Activated CD4-positive, alpha-beta memory T cell treated with anti-CD3 and anti-CD28 coated beads for 36 hours (primary cell): ENCODE measurements around the gene GLUL. TPM values are rescaled to one million over a fixed set of nuclear protein-coding genes. Genes with fewer than 3 reads are reported as not detected.

ENCODE experiments used
- CTCF ChIA-PET: fragments of 350-600 bp; sonication (Branson Sonifier 250); formaldehyde crosslinking; loops from one replicate; lab custom pipeline; 2021; ENCODE audit warnings: antibody characterized with exemption, inconsistent platforms; lab: Charles Lee
- POLR2A ChIA-PET: fragments of 350-600 bp; sonication (Branson Sonifier 250); formaldehyde crosslinking; loops from one replicate; lab custom pipeline; 2021; ENCODE audit warnings: antibody characterized with exemption; lab: Charles Lee
- DNase-seq: peaks from one replicate; pipeline ENCODE4 v3.0.0-alpha.2; 2020
- H3K27ac Mint-ChIP-seq: one replicate; pipeline ENCODE4 v1.8.0; 2021; ENCODE audit warnings: mixed read lengths
- H3K27me3 Mint-ChIP-seq: one replicate; pipeline ENCODE4 v1.8.0; 2021; ENCODE audit warnings: mixed read lengths
- H3K36me3 Mint-ChIP-seq: one replicate; pipeline ENCODE4 v1.8.0; 2021; ENCODE audit warnings: mixed read lengths
- H3K4me1 Mint-ChIP-seq: one replicate; pipeline ENCODE4 v1.8.0; 2021; ENCODE audit warnings: low read depth, mixed read lengths
- H3K4me3 Mint-ChIP-seq: one replicate; pipeline ENCODE4 v1.8.0; 2021; ENCODE audit warnings: mild to moderate bottlenecking, mixed read lengths
- H3K9me3 Mint-ChIP-seq: one replicate; pipeline ENCODE4 v1.8.0; 2021; ENCODE audit warnings: mixed read lengths
- intact Hi-C: fragments of 100-400 bp; cut with micrococcal nuclease; formaldehyde crosslinking; loops from one replicate; pipeline ENCODE4 v1.15.1; 2023
- total RNA-seq, 2 experiments: library from RNA; stranded (reverse); gene quantifications; one replicate each; pipeline ENCODE4 v1.2.3, GENCODE V29; 2021

The GLUL gene
- total RNA-seq, 2 experiments from 2014 or later, result 61.3 to 63.9 TPM

- Mint-ChIP-seq H3K27ac (no peak overlapping the region), H3K4me3 (no peak overlapping the region), H3K9me3 (no peaks in the 10 kb centered on the region), H3K4me1 (no peaks in the 10 kb centered on the region), H3K27me3 (no peaks in the 10 kb centered on the region), H3K36me3 (no peaks in the 10 kb centered on the region)
- intact Hi-C loops, result no loop called here
- ChIA-PET POLR2A (no interaction called here), CTCF (interaction anchor here (0.6 to 1.6 kb wide), 2 partner anchors 15 to 214 kb away, joined by 4 to 6 read pairs; no protein-coding TSS in a partner anchor)
- DNase-seq, result no peak
These were observed 34.4 kb downstream of the GLUL start for GRCh38 chr1:182357171-182357570.

DNA sequence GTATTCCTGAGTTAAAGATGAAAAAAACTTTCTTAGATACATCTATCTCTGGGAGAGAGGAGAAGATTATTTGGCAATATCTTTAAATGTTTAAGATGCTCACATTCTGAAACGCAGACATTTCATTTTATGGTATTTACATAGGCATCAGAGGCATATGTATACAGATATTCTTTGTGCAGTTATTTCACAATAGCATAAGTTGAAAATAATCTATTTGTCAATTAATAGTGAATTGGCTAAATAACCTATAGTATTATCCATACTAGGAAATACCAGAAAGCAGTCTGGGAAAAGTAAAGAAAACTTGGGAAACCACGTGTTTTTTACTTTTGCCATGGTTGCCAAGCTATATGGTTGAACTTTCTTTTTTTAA is 35.9 kb downstream of the GLUL start:
- no peak overlapping the region for H3K4me3 Mint-ChIP-seq
- H3K27me3 Mint-ChIP-seq, result peaks cover 3% of the 10 kb centered on the region
- ChIA-PET POLR2A (no interaction called here), CTCF (interaction anchor here (1.6 kb wide), 1 partner anchor 212 kb away, joined by 6 read pairs; no protein-coding TSS in a partner anchor)
- intact Hi-C loops, result no loop called here
- no peaks in the 10 kb centered on the region for H3K36me3 Mint-ChIP-seq
- DNase-seq, result no peak
- H3K27ac Mint-ChIP-seq, result no peak overlapping the region
- no peaks in the 10 kb centered on the region for H3K4me1 Mint-ChIP-seq
- H3K9me3 Mint-ChIP-seq, result no peaks in the 10 kb centered on the region

DNA sequence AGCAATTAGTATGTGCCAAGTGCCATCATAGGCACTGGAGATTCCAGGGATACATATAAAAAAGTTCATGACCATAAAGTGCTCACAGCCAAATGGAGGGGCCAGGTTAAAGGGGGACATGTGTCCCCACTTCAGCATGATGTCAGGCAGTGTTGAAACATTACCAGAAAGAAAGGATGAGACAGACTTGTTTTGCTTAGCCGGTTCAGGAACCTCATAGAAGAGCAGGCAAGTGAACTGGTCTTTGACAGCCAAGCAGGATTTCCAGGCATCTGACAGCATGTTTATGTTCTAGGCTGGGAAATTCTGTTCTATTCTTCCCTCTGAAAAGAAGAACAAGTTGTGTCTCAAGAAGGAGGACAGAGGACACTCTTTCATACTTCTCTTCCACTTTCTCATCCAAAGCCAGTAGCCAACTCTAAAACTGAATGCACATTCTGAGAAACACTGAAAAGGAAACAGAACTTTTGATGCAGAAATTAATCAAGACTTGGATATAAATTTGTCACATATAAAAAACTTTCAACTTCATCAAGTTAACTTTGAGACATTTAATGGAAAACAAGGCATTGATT is 39.7 kb downstream of the GLUL start:
- Mint-ChIP-seq H3K27me3 (peaks cover 3% of the 10 kb centered on the region), H3K4me1 (no peaks in the 10 kb centered on the region), H3K36me3 (no peaks in the 10 kb centered on the region), H3K27ac (no peak overlapping the region), H3K9me3 (no peaks in the 10 kb centered on the region), H3K4me3 (no peak overlapping the region)
- ChIA-PET CTCF (no interaction called here), POLR2A (no interaction called here)
- intact Hi-C loops, result no loop called here
- no peak for DNase-seq

- CTCF ChIA-PET, result interaction anchor here (1.4 kb wide), 1 partner anchor 46 kb away, joined by 3 read pairs; no protein-coding TSS in a partner anchor
- no peak for DNase-seq
- H3K36me3 Mint-ChIP-seq, result no peaks in the 10 kb centered on the region
- POLR2A ChIA-PET, result no interaction called here
- intact Hi-C loops, result no loop called here
- no peak overlapping the region for H3K27ac Mint-ChIP-seq
- H3K4me3 Mint-ChIP-seq, result no peak overlapping the region
- H3K27me3 Mint-ChIP-seq, result peaks cover 3% of the 10 kb centered on the region
- no peaks in the 10 kb centered on the region for H3K9me3 Mint-ChIP-seq
- no peaks in the 10 kb centered on the region for H3K4me1 Mint-ChIP-seq
These were observed 40.8 kb downstream of the GLUL start for GRCh38 chr1:182350839-182351238.

DNA sequence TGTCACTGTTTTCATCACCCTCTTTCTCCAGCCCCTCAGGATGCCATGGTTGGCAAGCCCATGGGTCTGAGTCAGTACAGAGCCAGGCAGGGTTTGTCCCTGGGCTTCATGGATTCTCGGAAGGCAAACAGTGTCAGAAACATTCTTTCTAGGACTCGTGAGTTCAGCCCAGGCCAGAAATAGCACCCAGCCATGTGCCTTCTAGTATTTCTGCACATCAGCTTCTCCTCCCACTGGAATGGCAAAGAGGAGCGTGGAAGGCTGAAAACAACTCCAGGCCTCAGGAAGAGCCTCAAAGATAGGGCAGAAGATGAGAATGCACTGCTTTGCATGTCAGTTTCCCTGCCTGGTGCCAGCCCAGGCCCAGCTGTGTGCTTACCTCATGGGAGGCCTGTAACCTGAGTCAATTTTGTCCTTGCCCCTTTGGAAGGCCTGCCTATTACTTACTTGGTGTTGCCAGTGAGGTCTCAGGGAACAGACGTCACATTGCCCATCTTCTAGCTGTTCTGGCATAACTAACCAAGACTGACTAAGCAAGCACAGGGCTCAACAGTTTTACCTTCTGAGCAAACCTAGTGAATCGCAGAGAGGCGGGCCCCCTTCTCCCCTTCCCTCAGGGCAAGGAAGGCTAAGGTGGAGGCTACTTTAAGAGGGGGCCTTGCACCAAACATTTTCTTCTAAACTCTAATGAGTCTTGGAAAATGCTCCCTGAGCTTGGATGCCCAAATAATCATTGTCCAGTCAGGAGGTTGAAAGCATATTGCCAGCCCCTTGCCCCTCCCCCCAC is 42.4 kb downstream of the GLUL start:
- POLR2A ChIA-PET, result no interaction called here

DNA sequence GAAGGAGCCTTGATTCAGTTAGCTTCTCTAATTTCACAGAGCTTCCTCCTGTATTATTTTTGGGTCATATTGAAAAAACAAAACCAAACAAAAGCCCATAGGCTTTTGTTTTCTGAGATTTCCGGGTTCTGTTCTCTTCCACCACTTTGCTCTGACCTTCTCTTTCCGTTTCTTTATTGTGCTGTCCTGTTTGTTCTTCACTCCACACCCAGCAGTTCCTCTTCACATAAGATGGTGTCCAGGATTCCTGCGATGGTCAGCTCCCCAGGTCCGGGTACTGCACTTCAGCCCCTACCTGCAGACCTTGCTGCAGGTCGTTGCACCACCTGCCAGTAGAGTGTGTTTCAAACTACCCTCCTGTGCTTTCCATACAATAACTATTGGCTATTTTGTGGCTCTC is 44.6 kb downstream of the GLUL start:
- Mint-ChIP-seq H3K9me3 (no peaks in the 10 kb centered on the region), H3K27ac (no peak overlapping the region), H3K36me3 (no peaks in the 10 kb centered on the region), H3K4me1 (no peaks in the 10 kb centered on the region), H3K27me3 (peaks cover 3% of the 10 kb centered on the region), H3K4me3 (no peak overlapping the region)
- ChIA-PET POLR2A (no interaction called here), CTCF (no interaction called here)
- DNase-seq, result no peak
- intact Hi-C loops, result no loop called here

More for the DNA sequence above, 42.4 kb downstream of the GLUL start:
- H3K27me3 Mint-ChIP-seq, result peaks cover 3% of the 10 kb centered on the region
- H3K36me3 Mint-ChIP-seq, result no peaks in the 10 kb centered on the region
- no peak overlapping the region for H3K27ac Mint-ChIP-seq
- no peaks in the 10 kb centered on the region for H3K4me1 Mint-ChIP-seq
- no peaks in the 10 kb centered on the region for H3K9me3 Mint-ChIP-seq
- CTCF ChIA-PET, result no interaction called here
- intact Hi-C loops, result no loop called here
- DNase-seq, result no peak
- H3K4me3 Mint-ChIP-seq, result no peak overlapping the region

DNA sequence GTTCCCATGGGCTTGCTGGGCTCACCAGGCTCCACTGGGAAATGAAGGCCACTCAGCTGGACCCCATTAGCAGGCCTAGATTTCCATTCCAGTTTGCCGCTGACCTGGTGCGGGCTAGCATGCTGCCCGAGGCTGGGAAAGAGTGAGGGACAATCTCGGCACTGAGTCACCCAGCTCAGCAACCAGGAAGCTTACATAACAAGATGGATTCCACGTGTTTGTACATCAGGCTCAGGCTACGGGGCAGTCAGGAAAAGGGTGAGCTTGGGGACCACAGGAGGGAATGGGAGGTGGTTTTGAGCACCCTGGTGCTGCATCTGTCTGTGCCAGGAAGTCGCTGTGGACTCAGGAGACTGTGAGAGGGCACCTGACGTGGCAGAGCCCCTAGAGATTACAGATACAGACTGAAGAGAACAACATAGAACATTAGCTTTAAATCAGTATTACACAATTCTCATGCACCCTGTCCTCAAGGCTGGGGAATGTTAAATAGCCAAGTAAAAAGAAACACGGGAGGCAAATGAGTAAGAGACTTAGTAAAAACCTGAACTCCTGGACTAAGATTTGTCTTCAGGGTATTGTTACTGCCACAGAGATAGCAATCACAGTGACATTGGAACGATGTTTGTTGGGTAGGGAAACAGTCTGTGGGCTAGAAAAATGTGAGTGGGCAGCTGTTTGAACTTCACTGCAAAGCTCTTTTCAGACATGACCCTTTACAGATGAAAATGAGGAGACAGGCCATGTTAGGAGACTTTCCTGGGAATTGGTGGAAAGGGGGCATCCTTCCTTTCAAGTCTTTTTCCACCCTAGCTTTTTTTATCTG is 51.1 kb downstream of the GLUL start:
- no peaks in the 10 kb centered on the region for H3K4me1 Mint-ChIP-seq
- no peak for DNase-seq
- POLR2A ChIA-PET, result no interaction called here
- H3K36me3 Mint-ChIP-seq, result no peaks in the 10 kb centered on the region
- intact Hi-C loops, result no loop called here
- no peak overlapping the region for H3K27ac Mint-ChIP-seq
- H3K9me3 Mint-ChIP-seq, result no peaks in the 10 kb centered on the region
- H3K4me3 Mint-ChIP-seq, result no peak overlapping the region
- no peaks in the 10 kb centered on the region for H3K27me3 Mint-ChIP-seq
- CTCF ChIA-PET, result no interaction called here

GRCh38 chr1:182339684-182340083 is 51.9 kb downstream of the GLUL start:
- no peak for DNase-seq
- Mint-ChIP-seq H3K27ac (no peak overlapping the region), H3K36me3 (no peaks in the 10 kb centered on the region), H3K9me3 (no peaks in the 10 kb centered on the region), H3K4me1 (no peaks in the 10 kb centered on the region), H3K27me3 (no peaks in the 10 kb centered on the region), H3K4me3 (no peak overlapping the region)
- intact Hi-C loops, result no loop called here
- ChIA-PET CTCF (no interaction called here), POLR2A (no interaction called here)

DNA sequence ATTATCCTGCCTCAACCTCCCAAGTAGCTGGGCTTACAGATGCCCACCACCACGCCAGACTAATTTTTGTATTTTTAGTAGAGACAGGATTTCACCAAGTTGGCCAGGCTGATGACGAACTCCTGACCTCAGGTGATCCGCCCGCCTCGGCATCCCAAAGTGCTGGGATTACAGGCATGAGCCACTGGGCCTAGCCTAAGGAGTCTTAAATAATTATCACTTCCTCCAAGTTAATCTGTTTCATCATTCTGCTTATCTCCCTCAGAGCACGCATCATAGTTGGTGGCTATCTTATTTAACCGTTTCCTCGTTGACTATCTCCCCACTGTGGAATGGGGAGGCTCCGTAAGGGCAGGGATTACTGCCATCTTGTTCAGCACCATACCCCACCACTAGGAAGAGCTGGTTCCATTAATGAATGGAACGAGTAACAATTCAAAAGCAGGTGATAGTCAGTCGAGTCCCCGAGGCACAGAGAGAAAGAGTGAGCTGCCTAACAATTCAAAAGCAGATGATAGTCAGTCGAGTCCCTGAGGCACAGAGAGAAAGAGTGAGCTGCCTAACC is 52.7 kb downstream of the GLUL start:
- ChIA-PET POLR2A (no interaction called here), CTCF (no interaction called here)
- Mint-ChIP-seq H3K36me3 (no peaks in the 10 kb centered on the region), H3K9me3 (no peaks in the 10 kb centered on the region), H3K27ac (no peak overlapping the region), H3K27me3 (no peaks in the 10 kb centered on the region), H3K4me1 (no peaks in the 10 kb centered on the region), H3K4me3 (no peak overlapping the region)
- no peak for DNase-seq
- intact Hi-C loops, result no loop called here

- CTCF ChIA-PET, result no interaction called here
- DNase-seq, result no peak
- POLR2A ChIA-PET, result no interaction called here
- H3K27ac Mint-ChIP-seq, result no peak overlapping the region
- no peak overlapping the region for H3K4me3 Mint-ChIP-seq
- no peaks in the 10 kb centered on the region for H3K4me1 Mint-ChIP-seq
- no peaks in the 10 kb centered on the region for H3K36me3 Mint-ChIP-seq
- intact Hi-C loops, result no loop called here
- H3K9me3 Mint-ChIP-seq, result no peaks in the 10 kb centered on the region
- no peaks in the 10 kb centered on the region for H3K27me3 Mint-ChIP-seq
These were observed 53.6 kb downstream of the GLUL start for GRCh38 chr1:182337736-182338571.

GRCh38 chr1:182335771-182336566 is 55.6 kb downstream of the GLUL start:
- ChIA-PET POLR2A (no interaction called here), CTCF (interaction anchor here (1.6 kb wide), 1 partner anchor 193 kb away, joined by 6 read pairs; no protein-coding TSS in a partner anchor)
- Mint-ChIP-seq H3K4me3 (no peak overlapping the region), H3K9me3 (no peaks in the 10 kb centered on the region), H3K36me3 (no peaks in the 10 kb centered on the region), H3K27me3 (no peaks in the 10 kb centered on the region), H3K27ac (no peak overlapping the region), H3K4me1 (no peaks in the 10 kb centered on the region)
- no peak for DNase-seq
- intact Hi-C loops, result no loop called here
